HG03457 (cell line): ENCODE results near the gene TMEM86B.

ENCODE experiments used
- ATAC-seq: cut with Tn5 transposase; IDR thresholded peaks from one replicate; pipeline ENCODE4 v1.9.1; 2021; ENCODE audit warnings: moderate number of reproducible peaks; ENCODE audit not compliant: unreplicated experiment

TMEM86B gene

GRCh38 chr19:55257461-55258420 lies 29.2 kb upstream of the TMEM86B start:
- ATAC-seq = no peak

GRCh38 chr19:55256562-55257460 lies 28.2 kb upstream of the TMEM86B start:
- no peak for ATAC-seq

GRCh38 chr19:55255618-55256423 lies 27.3 kb upstream of the TMEM86B start:
- ATAC-seq = no peak

GRCh38 chr19:55254625-55254977 lies 26.0 kb upstream of the TMEM86B start:
- ATAC-seq = no peak

GRCh38 chr19:55253842-55254624 lies 25.5 kb upstream of the TMEM86B start:
- no peak for ATAC-seq

- no peak for ATAC-seq
Observed at GRCh38 chr19:55252760-55253663, 24.4 kb upstream of the TMEM86B start.

DNA sequence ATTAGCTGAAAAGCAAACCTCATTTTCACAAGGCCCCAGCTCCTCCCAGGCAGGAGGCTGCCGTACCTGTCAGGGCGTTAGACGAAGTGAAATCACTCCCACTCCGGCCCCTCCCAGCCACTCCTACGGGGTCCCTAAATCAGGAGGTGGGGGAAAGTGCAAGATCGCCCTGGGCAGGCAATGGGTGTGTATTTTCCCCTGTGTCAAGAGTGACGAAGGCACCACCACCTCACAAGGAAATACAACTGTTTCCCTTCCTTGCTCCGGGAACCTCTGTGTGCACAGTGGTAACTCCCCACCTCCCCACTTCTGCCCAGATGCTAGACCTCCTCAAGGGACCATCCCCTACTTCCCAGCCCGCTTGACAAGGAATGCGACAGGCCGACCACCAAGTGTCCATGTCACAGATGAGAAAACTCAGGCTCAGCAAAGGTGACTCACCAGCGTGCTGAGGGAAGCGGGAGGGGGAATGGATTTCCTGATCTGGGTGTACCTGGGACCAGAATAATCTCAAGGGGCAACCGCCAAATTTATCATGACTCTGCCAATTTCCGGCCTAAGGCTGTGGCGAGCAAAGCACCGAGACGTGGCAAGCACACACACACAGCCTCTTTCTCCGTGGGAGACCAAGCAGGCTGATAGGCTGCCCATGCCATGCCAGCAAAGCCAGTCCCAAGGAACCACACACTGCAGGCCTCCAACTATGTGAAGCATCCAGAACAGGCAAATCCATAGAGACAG lies 22.9 kb upstream of the TMEM86B start:
- no peak for ATAC-seq

DNA sequence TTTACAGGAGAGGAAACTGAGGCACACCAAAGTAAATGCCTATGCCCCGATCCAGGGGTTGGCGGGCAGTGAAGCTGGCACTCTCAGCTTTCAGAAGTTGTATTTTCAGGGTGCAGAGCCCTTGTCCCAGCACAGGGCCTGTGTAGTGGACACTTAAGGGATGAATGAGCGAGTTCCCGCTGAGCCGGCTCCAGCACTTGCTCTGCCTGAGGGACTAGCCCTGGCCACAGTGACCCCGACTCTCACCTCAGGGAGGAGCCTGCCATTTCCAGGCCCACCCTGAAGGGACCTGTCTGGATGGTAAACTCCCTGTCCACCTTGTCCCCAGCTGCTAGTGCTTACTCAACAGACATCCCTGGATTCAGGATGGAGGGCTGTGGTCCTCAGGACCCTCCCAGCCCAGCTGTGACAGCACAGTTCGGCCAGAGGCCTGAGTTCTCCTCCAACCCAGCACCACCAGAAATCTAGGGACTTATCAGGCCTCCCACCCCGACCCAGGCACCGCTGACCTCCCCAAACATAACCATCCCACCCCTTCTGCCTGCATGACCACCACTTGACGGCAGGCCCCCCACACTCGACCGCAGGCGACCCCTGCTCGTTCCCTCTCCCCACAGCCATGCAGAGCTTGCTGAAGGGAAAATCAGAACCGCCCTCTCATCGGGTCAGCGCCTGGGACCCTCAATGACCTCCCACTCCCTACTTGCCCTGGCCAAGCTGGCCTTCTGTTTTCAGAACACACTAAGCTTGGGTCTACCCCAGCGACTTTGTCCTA lies 21.9 kb upstream of the TMEM86B start:
- ATAC-seq = no peak

GRCh38 chr19:55249841-55250240 lies 21.3 kb upstream of the TMEM86B start:
- no peak for ATAC-seq

DNA sequence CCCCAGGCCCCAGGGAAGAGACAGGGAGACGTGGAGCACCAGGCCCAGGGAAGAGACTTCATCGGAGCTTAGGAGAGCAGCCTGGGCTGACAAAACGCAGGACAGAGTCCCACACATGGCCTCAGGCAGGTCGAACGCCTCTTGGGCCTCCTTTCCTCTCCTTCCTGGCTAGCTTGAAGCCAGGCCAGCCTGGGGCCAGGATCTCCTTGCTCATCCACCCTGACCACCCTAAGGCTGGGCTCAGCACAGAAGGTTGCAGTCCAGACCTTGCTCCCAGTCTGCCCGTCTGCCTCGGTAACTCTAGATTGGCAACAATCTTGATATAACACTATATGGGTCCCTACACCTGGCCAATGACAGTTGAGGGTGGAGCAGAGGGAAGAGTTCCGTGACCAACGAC lies 20.1 kb upstream of the TMEM86B start:
- no peak for ATAC-seq

DNA sequence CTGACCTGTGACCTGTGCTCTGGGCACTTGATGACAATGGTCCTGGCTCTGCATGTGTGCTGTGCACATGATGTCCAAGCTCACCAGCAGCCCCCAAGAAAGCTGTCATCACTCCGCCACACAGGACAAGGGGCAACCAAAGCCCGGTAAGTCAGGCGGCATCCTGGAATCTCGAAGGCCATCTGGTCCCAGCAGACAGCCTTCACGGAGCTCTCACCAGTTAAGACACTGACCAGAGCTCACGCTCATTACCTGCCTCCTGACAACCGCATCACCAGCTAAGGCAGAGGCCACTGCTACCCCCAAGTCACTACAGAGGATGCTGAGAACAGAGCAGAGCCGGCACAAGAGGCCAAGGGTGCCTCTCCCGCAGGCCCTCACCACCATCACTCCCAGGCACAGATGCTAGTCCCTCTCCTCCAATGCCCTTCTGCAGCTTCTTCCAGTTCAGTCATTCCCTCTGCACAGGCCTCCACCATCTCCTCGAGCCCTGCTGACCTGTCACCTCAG lies 19.7 kb upstream of the TMEM86B start:
- ATAC-seq = no peak

DNA sequence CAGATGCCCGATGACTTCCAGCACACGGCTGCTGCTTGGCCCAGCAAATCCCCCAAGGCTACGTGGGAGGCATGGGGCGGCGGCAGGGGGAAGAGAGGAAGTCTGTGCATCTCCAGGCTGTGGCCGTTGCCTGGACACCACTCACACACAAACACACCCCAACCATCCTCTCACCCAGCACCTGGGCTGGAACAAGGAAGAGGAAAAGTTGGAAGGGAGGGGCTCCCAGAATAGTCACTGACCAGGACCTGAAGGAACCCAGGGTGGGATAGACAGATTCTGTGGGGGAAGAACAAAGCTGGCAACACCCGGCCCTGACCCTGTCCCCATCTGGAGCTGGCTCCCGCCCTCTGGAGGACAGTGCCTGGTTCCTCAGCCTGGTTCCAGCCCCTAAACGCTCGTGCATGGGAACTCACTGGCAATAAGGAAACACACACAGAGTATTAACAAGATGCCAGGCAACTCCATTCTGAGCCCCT lies 19.1 kb upstream of the TMEM86B start:
- no peak for ATAC-seq

- no peak for ATAC-seq
Observed at GRCh38 chr19:55246462-55247451, 18.2 kb upstream of the TMEM86B start.

DNA sequence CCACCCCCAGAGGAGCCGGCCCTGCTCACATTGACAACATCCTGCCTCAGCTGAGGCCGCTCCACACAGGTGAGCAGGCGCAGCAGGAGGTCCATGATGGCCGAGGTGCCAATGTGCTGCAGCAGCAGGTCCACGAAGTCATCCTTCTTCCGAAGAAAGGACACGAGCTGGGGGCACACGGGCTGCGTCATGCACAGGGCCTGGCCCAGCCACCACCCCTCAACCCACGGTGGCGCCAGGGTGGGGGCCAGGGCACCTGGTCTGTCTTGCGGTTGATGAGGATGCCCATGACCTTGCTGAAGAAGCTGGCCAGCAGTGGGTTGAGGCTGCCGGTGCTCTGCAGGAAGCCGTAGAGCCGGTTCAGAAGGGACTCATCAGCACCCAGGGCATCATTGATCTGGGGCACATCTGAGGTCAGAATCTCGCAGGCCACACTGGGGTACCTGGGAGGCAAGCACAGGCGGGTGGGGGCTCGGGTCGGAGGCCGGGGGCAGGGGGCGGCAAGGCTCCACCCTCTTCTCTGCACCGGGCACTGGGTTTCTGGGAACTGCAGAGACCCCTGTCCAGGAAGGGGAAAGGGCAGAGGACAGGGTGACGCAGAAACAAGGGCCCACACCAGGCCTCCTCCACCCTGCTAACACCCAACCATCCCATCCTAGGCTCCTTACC lies 16.8 kb upstream of the TMEM86B start:
- no peak for ATAC-seq

DNA sequence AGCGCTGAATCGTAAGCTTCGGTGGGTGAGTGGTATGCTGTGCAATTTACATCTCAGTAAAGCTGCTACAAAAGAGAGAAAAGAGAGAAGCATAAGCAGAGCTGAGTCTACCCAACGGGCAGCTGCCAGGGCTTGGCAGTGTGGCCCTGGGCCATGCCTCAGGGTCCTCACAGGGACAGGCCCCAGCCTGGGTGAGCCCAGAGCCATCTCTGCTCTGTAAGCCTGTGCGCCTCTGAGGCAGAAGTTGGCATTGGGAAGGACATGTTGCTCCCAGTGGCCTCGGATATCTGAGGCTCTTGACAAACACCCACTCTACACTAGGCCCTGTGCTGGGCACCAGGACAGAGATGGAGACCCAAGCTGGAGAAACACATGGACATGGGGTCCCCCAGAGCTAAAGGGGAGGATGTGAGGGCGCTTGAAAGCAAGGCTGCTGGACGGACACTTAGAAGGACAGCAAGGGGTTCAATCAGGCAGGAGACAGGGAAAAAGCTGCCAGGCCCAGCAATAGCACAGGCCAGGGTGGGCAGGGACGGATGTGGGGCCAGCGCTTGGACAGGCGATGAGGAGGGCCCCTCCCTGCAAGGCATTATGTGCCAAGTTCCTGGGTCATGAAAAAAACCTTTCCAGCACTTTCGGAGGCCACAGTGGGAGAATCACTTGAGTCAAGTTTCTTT lies 15.6 kb upstream of the TMEM86B start:
- ATAC-seq = no peak
